Smooth muscle cell of the coronary artery (primary cell): ENCODE results near the gene NHERF1. TPM values are rescaled to one million over a fixed set of nuclear protein-coding genes. Genes with fewer than 3 reads are reported as not detected.

Experiments used
- total RNA-seq: library from RNA; depleted of rRNA; stranded (reverse); fragments of >200 nt; gene quantifications from 2 replicates; pipeline ENCODE4 v1.2.3, GENCODE V29; 2014; ENCODE audit warnings: low replicate concordance

The NHERF1 gene
- 2.8 and 10.4 TPM in 2 replicates for total RNA-seq

GRCh38 chr17:74748529-74749278 is at the start of gene NHERF1:
Gene NHERF1 (plus strand): TSS chr17:74748628. CDS start chr17:74748847, 219 bp downstream.

DNA sequence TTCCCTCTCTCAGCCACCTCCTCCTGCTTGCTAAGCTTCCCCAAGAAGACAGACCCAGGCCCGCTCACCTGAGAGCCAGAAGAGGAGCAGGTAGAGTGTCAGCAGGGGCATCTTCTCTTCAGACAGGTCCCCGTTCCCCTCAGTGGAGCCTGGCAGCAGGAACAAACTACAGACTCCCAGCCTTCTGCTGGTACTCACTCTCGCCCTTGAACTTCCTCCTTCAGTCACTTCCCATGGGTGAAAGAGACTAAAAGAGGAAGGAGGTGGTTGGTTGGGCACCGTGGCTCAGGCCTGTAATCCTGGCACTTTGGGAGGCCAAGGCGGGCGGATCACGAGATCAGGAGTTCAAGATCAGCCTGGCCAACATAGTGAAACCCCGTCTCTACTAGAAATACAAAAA is 35.7 kb upstream of the NHERF1 start, which contains the start of gene CD300LF:
CD300LF (minus strand) TSS at position 168 of the 400 bp plus-strand sequence; CDS start at position 111, 57 bp downstream.

DNA sequence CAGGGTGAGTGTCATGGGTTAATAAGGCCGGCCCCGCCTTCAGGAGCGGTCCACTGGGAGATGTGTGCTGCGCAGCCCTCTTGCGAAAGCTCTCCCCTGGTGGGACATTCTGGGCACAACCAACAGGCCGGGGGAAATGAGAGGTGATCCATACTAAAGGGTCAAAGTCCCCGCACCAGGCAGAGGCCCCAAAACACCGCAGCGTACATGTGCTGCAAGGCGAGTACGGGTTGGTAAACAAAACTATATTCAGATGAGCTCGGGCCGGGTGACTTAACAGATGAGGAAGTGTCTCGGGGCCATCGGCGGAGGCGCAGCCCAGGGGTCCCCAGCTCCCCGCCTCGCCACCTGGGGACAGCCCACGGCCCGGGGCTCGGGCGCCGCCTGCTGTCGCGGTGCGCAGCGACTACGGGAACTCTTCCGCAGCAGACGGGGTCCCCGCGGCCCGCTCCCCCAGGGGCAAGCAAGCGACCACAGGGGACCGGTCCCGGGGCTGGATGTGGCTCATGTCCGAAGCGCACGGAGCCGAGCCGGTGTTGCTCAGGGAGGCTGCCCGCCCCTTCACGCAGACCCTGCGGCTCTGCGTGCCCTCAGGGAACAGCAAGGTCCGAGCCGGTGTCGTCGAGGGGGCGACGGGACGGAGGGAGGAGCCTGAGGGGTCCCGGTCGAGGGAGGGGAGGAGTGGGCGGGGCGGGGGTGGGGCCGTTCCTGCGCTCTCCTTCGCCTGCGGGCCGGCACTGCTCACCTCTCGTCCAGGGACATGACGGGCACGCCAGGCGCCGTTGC is 11.7 kb upstream of the NHERF1 start, which contains the start of gene RAB37:
RAB37 (plus strand) TSS at position 744 of the 786 bp plus-strand sequence; CDS start at position 761, 17 bp downstream.

GRCh38 chr17:74776044-74776962 is 27.9 kb downstream of the NHERF1 start, which contains the start of gene NAT9:
Gene NAT9 (minus strand): TSS chr17:74776345. CDS start chr17:74775698, 647 bp downstream.

Other genes starting within 250 kb of the NHERF1 start
- not detected in 2 replicates for gene CD300LB, start 217.2 kb upstream of the NHERF1 start, total RNA-seq
- not detected in 2 replicates for gene CD300C, start 202.5 kb upstream of the NHERF1 start, total RNA-seq
- not detected in 2 replicates for gene CD300H, start 181.1 kb upstream of the NHERF1 start, total RNA-seq
- gene CD300LD, start 156.3 kb upstream of the NHERF1 start, total RNA-seq, result not detected in 2 replicates
- not detected in 2 replicates for gene CD300E, start 124.9 kb upstream of the NHERF1 start, total RNA-seq
- gene CD300LF, start 35.7 kb upstream of the NHERF1 start, total RNA-seq, result not detected in 2 replicates
- gene RAB37, start 11.4 kb upstream of the NHERF1 start, total RNA-seq, result 0.15 TPM in 1 of 2 replicates, not detected in the other
- gene NAT9, start 27.7 kb downstream of the NHERF1 start, total RNA-seq, result 46.3 and 62.8 TPM in 2 replicates
- 0.15 and 0.23 TPM in 2 replicates for gene GRIN2C, start 111.3 kb downstream of the NHERF1 start, total RNA-seq
- 36.2 and 37.7 TPM in 2 replicates for gene FDXR, start 124.4 kb downstream of the NHERF1 start, total RNA-seq
- gene FADS6, start 145.0 kb downstream of the NHERF1 start, total RNA-seq, result not detected in 2 replicates
- gene USH1G, start 174.6 kb downstream of the NHERF1 start, total RNA-seq, result not detected in 2 replicates
- not detected in 2 replicates for gene OTOP2, start 175.6 kb downstream of the NHERF1 start, total RNA-seq
- gene OTOP3, start 187.3 kb downstream of the NHERF1 start, total RNA-seq, result not detected in 2 replicates
- gene HID1, start 224.1 kb downstream of the NHERF1 start, total RNA-seq, result 0.23 and 0.90 TPM in 2 replicates
- 5.4 and 14.8 TPM in 2 replicates for gene CDR2L, start 239.0 kb downstream of the NHERF1 start, total RNA-seq